ENCODE measurements around the gene PTPRN2.
"Not testable (repeated sequence)": the region's sequence is repeated elsewhere in the genome, so short reads cannot be mapped to it uniquely, and the experiment has no call there.

The PTPRN2 gene

GRCh38 chr7:157596881-157597280 lies 990.7 kb downstream of the PTPRN2 start:
- no peak for DNase-seq (ENCODE audit: low read depth)

- DNase-seq (ENCODE audit: low read depth): no peak
These were observed 991.2 kb downstream of the PTPRN2 start for GRCh38 chr7:157596471-157596870.

- DNase-seq (ENCODE audit: low read depth): no peak
These were observed 991.6 kb downstream of the PTPRN2 start for GRCh38 chr7:157596026-157596425.

- DNase-seq (ENCODE audit: low read depth): no peak
These were observed 992.4 kb downstream of the PTPRN2 start for GRCh38 chr7:157595086-157595855.

GRCh38 chr7:157594306-157594705 lies 993.3 kb downstream of the PTPRN2 start:
- no peak for DNase-seq (ENCODE audit: low read depth)

- DNase-seq (ENCODE audit: low read depth): no peak
These were observed 994.1 kb downstream of the PTPRN2 start for GRCh38 chr7:157593541-157593940.

- not testable (repeated sequence) for DNase-seq (ENCODE audit: low read depth)
These were observed 994.8 kb downstream of the PTPRN2 start for GRCh38 chr7:157592636-157593320.

- DNase-seq (ENCODE audit: low read depth): no peak
These were observed 997.1 kb downstream of the PTPRN2 start for GRCh38 chr7:157590526-157590925.

- DNase-seq (ENCODE audit: low read depth): no peak
These were observed 997.9 kb downstream of the PTPRN2 start for GRCh38 chr7:157589680-157590079.

GRCh38 chr7:157587805-157588560 lies 999.6 kb downstream of the PTPRN2 start:
- DNase-seq (ENCODE audit: low read depth): no peak

- no peak for DNase-seq (ENCODE audit: low read depth)
These were observed 1000.4 kb downstream of the PTPRN2 start for GRCh38 chr7:157587051-157587804.

- no peak for DNase-seq (ENCODE audit: low read depth)
These were observed 1001.1 kb downstream of the PTPRN2 start for GRCh38 chr7:157586426-157586955.

GRCh38 chr7:157585113-157585861 lies 1002.3 kb downstream of the PTPRN2 start:
- DNase-seq (ENCODE audit: low read depth): no peak

- no peak for DNase-seq (ENCODE audit: low read depth)
These were observed 1003.2 kb downstream of the PTPRN2 start for GRCh38 chr7:157584420-157584819.

- DNase-seq (ENCODE audit: low read depth): no peak
These were observed 1005.9 kb downstream of the PTPRN2 start for GRCh38 chr7:157581740-157582139.

- no peak for DNase-seq (ENCODE audit: low read depth)
These were observed 1007.3 kb downstream of the PTPRN2 start for GRCh38 chr7:157580324-157580723.

- no peak for DNase-seq (ENCODE audit: low read depth)
These were observed 1008.2 kb downstream of the PTPRN2 start for GRCh38 chr7:157579425-157579824.

GRCh38 chr7:157577796-157578339 lies 1009.8 kb downstream of the PTPRN2 start:
- no peak for DNase-seq (ENCODE audit: low read depth)

- DNase-seq (ENCODE audit: low read depth): no peak
These were observed 1010.6 kb downstream of the PTPRN2 start for GRCh38 chr7:157577061-157577460.

GRCh38 chr7:157576415-157576814 lies 1011.2 kb downstream of the PTPRN2 start:
- no peak for DNase-seq (ENCODE audit: low read depth)

- DNase-seq (ENCODE audit: low read depth): no peak
These were observed 1011.8 kb downstream of the PTPRN2 start for GRCh38 chr7:157575777-157576176.
